ENCODE measurements around the gene PCNT. TPM values are rescaled to one million over a fixed set of nuclear protein-coding genes. Genes with fewer than 3 reads are reported as not detected.
"Not testable (repeated sequence)": the region's sequence is repeated elsewhere in the genome, so short reads cannot be mapped to it uniquely, and the experiment has no call there.

The PCNT gene
- total RNA-seq, 3 donors from 2014 or later: 29.4 to 33.1 (median 31.0) TPM

DNA sequence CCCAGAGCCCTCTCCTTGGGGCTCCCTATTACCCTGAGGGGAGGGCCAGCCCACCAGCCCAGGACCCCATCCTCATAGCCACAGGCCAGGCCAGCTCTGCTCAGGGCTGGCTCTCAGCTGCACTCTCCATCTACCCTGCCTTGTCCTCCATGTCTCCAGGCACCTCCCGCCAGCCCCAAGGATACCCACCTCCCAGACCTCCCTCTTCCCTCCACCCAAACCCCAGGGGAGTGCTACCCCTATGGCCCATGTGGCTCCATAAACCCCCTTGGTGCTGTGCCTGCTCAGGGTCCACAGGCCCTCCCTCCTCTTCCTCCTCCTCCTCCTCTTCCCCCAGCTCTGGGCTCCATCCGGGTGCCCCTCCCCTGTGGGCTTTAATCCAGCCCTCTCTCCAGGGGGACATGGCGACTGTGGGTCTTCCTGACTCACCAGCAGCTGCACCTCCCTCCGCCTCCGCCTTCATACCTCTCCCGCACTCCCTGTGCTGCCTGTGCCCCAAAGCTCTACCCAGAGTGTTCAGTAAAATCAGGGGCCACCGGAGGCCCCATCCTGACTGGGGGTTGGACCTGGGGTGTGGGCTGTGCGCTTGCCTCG is 28.7 kb upstream of the PCNT start:
- Mint-ChIP-seq H3K27me3 (ENCODE audit: low read depth) (peaks cover 7% of the 10 kb centered on the region), H3K9me3 (no peaks in the 10 kb centered on the region), H3K36me3 (ENCODE audit: insufficient read depth) (peaks cover 6% of the 10 kb centered on the region), H3K4me1 (ENCODE audit: low read depth) (peaks cover 10% of the 10 kb centered on the region), H3K4me3 (no peak overlapping the region)
- DNase-seq: no peak
- no peak for ATAC-seq

DNA sequence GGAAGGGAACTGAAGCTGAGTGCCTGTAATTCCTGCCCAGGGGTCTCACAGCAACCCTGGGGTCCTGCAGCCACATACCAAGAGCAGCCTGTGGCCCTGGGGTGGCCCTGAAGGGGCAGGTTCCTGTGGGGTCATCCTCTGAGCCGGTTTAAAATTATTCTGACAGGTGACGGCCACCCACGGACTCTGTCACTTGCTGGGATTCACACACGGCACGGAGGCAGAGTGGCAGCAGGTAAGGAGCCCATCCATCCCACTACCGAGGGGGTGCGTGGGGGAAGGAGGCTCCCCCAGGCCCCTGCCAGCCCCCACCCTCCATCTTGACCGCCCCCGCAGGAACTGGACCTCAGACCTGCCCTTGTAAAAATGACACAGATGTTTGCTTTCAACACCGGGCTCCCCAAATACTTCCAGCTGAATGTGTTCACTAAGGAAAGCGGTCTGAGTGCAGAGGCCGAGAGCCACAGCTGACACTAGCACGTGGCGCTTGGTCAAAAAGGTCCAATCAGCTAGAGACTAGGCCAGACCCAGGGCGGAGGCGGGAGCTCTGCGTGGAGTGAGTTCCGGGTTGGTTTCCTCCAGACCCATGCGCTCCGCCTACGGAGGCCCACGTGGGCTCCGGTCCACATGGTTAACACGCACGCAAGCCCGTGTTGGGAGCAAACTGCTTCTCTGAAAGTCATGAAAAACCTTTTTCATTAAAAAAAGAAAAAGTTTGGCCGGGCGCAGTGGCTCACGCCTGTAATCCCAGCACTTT is 27.8 kb upstream of the PCNT start:
- peak overlapping the region; percentile 46 for H3K4me3 Mint-ChIP-seq
- DNase-seq: peak; percentile 47
- H3K36me3 Mint-ChIP-seq (ENCODE audit: insufficient read depth): peaks cover 4% of the 10 kb centered on the region
- peaks cover 7% of the 10 kb centered on the region for H3K27me3 Mint-ChIP-seq (ENCODE audit: low read depth)
- H3K9me3 Mint-ChIP-seq: no peaks in the 10 kb centered on the region
- peaks cover 8% of the 10 kb centered on the region for H3K4me1 Mint-ChIP-seq (ENCODE audit: low read depth)
- peak; percentile 54 to 65 for ATAC-seq

DNA sequence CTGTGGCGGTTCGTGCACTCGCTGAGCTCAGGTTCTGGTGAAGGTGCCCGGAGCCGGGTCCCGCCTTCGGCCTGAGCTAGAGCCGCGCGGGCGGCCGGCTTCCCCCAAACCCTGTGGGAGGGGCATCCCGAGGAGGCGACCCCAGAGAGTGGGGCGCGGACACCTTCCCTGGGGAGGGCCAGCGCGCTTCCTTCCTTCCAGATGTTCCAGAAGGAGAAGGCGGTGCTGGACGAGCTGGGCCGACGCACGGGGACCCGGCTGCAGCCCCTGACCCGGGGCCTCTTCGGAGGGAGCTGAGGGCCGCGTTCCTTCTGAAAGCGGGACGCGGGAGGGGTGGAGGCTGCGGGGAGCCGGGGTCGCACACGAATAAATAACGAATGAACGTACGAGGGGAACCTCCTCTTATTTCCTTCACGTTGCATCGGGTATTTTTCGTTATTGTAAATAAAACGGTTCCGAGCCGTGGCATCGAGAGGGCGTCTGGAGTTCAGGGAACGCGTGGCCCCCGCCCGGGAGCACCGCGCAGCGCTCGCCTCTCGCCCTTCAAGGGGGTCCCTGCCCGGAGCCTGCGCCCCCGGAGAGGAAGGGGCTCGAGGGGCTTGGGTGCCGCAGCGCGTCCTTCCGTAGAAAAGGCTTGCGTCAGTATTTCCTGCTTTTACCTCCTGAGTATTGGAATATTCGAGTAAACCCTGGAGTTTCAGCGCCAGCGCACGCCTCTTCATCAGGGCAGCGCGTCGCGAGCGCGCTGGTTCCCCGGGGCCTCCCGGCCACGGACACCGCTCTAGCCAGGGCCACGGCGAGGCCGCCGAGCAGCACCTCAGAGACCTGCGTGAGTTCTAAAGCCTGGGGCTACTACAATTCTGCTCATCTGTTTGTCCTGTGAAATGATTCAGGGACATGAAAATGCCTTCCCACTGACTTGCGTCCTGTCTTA is 26.4 kb upstream of the PCNT start:
- H3K4me3 Mint-ChIP-seq: peak overlapping the region; percentile 62
- ATAC-seq: peak; percentile 42 to 44
- H3K36me3 Mint-ChIP-seq (ENCODE audit: insufficient read depth): no peaks in the 10 kb centered on the region
- H3K4me1 Mint-ChIP-seq (ENCODE audit: low read depth): peaks cover 7% of the 10 kb centered on the region
- DNase-seq: no peak
- no peaks in the 10 kb centered on the region for H3K9me3 Mint-ChIP-seq
- peaks cover 7% of the 10 kb centered on the region for H3K27me3 Mint-ChIP-seq (ENCODE audit: low read depth)

DNA sequence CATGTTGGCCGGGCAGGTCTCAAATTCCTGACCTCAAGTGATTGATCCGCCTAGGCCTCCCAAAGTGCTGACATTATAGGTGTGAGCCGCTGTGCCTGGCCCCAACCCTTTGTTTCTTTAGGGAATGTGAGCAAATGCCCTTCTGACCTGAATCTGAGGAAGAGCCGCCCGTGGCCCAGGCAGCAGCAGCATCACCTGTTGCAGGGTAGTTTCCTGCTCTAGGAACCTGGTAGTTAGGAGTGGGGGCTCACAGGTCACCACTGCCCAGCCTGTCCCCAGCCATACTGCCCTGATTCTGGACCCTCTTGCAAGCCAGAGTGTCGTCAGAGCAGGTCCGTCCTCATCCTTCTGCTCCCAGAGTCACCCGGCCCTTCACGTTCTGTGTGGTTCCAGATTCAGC is 24.8 kb upstream of the PCNT start:
- no peak for ATAC-seq
- Mint-ChIP-seq H3K27me3 (ENCODE audit: low read depth) (peaks cover 7% of the 10 kb centered on the region), H3K4me1 (ENCODE audit: low read depth) (peaks cover 7% of the 10 kb centered on the region), H3K36me3 (ENCODE audit: insufficient read depth) (no peaks in the 10 kb centered on the region), H3K4me3 (no peak overlapping the region), H3K9me3 (no peaks in the 10 kb centered on the region)
- DNase-seq: no peak

DNA sequence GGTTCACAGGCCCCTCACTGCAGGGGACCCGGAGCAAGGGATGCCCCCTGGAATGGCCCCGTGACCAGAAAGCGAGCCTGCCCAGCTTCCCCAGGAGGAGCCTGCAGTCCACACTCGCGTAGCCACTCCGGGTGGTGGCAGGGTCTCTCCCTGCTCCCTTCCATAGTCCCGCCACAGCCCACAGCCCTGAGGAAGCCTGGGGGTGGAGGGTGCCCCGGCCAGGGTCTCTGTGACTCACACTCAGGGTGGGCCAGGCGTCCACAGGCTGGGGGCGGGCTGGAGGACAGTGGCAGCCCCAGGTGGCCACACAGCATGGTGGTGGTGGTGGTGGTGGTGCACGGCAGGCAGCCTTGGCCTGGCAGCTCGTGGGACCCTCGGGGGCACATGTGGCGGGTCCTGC is 22.2 kb upstream of the PCNT start:
- peaks cover 3% of the 10 kb centered on the region for H3K4me1 Mint-ChIP-seq (ENCODE audit: low read depth)
- peaks cover 4% of the 10 kb centered on the region for H3K36me3 Mint-ChIP-seq (ENCODE audit: insufficient read depth)
- H3K27me3 Mint-ChIP-seq (ENCODE audit: low read depth): peaks cover 2% of the 10 kb centered on the region
- DNase-seq: no peak
- H3K4me3 Mint-ChIP-seq: no peak overlapping the region
- no peaks in the 10 kb centered on the region for H3K9me3 Mint-ChIP-seq
- no peak for ATAC-seq

DNA sequence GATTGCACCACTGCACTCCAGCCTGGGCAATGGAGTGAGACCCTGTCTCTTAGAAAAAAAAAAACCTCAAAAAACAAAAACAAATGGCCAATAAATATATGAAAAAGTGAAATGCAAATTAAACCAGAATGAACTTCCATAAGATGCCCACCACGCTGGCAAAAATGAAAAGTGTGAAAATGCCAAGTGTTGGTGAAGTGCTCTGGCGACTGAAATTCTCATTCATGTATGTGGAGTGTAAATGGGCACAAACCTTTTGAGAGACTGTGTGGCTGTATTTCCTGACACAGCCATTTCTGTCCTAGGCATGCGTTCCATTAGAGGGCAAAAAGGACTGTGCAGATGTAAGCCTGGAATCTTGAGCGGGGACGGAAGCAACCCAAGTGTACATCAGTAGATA is 19.5 kb upstream of the PCNT start:
- DNase-seq: no peak
- Mint-ChIP-seq H3K27me3 (ENCODE audit: low read depth) (no peaks in the 10 kb centered on the region), H3K4me3 (no peak overlapping the region), H3K36me3 (ENCODE audit: insufficient read depth) (peaks cover 7% of the 10 kb centered on the region), H3K4me1 (ENCODE audit: low read depth) (no peaks in the 10 kb centered on the region), H3K9me3 (no peaks in the 10 kb centered on the region)
- no peak for ATAC-seq

DNA sequence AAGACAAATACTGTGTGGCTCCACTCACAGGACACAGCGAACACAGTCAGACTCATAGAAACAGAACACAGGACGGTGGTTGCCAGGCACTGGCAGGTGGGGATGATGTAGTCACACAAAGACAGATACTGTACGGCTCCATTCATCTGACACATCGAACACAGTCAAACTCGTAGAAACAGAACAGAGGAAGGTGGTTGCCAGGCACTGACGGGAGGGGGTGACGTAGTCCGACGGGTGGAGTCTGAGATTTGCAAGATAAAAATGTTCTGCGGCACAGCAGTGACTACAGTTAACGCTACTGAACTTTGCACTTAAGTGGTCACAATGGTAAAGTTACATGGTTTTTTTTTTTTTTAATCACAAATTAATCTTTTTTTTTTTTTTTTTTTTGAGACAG is 19.0 kb upstream of the PCNT start:
- peak in 1 of 2 donors; percentile 23 for ATAC-seq
- H3K36me3 Mint-ChIP-seq (ENCODE audit: insufficient read depth): peaks cover 7% of the 10 kb centered on the region
- H3K27me3 Mint-ChIP-seq (ENCODE audit: low read depth): no peaks in the 10 kb centered on the region
- no peak overlapping the region for H3K4me3 Mint-ChIP-seq
- no peaks in the 10 kb centered on the region for H3K9me3 Mint-ChIP-seq
- no peak for DNase-seq
- no peaks in the 10 kb centered on the region for H3K4me1 Mint-ChIP-seq (ENCODE audit: low read depth)

DNA sequence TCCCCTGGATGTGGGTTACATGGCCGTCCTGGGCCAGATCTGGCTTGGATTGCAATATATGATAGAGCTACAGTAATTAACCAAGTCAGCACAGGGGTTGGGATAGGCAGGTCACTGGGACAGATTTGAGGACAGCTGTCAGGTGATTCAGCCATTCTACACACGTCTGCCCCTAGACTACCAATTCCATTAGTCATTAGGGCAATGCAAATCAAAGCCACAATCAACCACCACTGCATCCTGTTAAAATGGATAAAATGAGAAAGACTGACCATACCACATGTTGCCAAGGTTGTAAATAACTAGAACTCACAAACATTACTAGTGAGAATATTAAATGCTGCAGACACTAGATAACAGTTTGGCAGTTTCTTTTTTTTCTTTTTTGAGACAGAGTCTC is 16.3 kb upstream of the PCNT start:
- Mint-ChIP-seq H3K27me3 (ENCODE audit: low read depth) (no peaks in the 10 kb centered on the region), H3K4me3 (no peak overlapping the region), H3K9me3 (no peaks in the 10 kb centered on the region), H3K4me1 (ENCODE audit: low read depth) (no peaks in the 10 kb centered on the region), H3K36me3 (ENCODE audit: insufficient read depth) (peaks cover 7% of the 10 kb centered on the region)
- ATAC-seq: no peak
- no peak for DNase-seq

DNA sequence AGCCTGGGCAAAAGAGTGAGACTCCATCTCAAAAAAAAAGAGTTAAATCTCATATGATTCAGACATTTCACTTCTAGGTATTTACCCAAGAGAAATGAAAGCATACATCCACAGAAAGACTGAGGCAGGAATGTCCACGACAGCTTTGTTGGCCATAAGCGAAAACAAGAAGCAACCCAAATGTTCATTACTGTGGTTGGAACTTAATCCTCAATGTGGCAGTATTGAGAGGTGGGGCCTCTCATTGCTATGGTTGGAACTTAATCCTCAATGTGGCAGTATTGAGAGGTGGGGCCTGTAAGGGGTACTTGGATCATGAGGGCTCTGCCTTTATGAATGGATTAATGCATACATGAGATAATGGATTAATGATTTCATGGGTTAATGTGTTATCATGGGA is 15.5 kb upstream of the PCNT start:
- ATAC-seq (no peak), DNase-seq (no peak)
- H3K36me3 Mint-ChIP-seq (ENCODE audit: insufficient read depth): peaks cover 7% of the 10 kb centered on the region
- no peak overlapping the region for H3K4me3 Mint-ChIP-seq
- no peaks in the 10 kb centered on the region for H3K4me1 Mint-ChIP-seq (ENCODE audit: low read depth)
- H3K9me3 Mint-ChIP-seq: no peaks in the 10 kb centered on the region
- no peaks in the 10 kb centered on the region for H3K27me3 Mint-ChIP-seq (ENCODE audit: low read depth)

DNA sequence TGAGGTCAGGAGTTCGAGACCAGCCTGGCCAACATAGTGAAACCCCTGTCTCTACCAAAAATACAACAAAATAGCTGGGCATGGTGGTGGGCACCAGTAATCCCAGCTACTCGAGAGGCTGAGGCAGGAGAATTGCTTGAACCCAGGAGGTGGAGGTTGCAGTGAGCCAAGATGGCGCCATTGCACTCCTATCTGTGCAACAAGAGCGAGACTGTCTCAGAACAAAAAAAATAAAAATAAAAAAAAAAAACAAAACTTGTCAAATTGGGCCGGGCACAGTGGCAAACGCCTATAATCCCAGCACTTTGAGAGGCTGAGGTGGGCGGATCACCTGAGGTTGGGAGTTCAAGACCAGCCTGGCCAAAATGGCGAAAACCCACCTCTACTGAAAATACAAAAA is 13.7 kb upstream of the PCNT start:
- H3K27me3 Mint-ChIP-seq (ENCODE audit: low read depth); H3K4me1 Mint-ChIP-seq (ENCODE audit: low read depth); H3K9me3 Mint-ChIP-seq; ATAC-seq; H3K4me3 Mint-ChIP-seq; DNase-seq; H3K36me3 Mint-ChIP-seq (ENCODE audit: insufficient read depth): not testable (repeated sequence)

DNA sequence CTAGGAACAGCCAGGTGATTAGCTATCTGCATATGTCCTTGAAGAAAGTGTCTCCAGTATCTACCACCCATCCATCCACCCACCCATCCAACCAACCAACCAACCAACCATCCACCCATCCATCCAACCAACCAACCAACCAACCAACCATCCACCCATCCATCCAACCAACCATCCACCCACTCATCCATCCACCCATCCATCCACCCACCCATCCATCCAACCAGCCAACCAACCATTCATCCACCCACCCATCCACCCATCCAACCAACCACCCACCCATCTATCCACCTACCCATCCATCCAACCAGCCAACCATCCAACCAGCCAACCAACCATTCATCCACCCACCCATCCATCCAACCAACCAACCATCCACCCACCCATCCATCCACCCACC is 12.4 kb upstream of the PCNT start:
- H3K9me3 Mint-ChIP-seq: no peaks in the 10 kb centered on the region
- peaks cover 3% of the 10 kb centered on the region for H3K36me3 Mint-ChIP-seq (ENCODE audit: insufficient read depth)
- no peak overlapping the region for H3K4me3 Mint-ChIP-seq
- H3K4me1 Mint-ChIP-seq (ENCODE audit: low read depth): no peaks in the 10 kb centered on the region
- no peak for DNase-seq
- H3K27me3 Mint-ChIP-seq (ENCODE audit: low read depth): no peaks in the 10 kb centered on the region
- ATAC-seq: no peak

DNA sequence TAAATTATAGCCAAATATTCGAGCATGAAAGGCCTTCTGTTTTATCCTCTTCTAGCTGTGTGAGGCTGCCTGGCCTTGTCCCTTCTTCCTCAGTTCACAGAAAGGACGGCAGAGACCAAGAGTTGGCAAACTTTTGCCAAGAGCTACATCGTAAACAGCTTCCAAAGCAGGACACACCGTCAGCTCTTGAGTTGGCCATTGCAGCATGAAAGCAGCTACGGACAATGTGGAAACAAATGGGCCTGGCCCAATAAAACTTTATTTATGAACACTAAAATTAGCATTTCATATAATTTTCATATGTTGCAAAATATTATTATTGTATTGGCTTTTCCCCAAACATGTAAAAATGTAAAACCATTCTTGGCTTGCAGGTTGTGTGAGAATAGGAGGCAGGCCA is 11.0 kb upstream of the PCNT start:
- Mint-ChIP-seq H3K36me3 (ENCODE audit: insufficient read depth) (no peaks in the 10 kb centered on the region), H3K27me3 (ENCODE audit: low read depth) (no peaks in the 10 kb centered on the region), H3K9me3 (no peaks in the 10 kb centered on the region), H3K4me1 (ENCODE audit: low read depth) (no peaks in the 10 kb centered on the region), H3K4me3 (no peak overlapping the region)
- ATAC-seq: no peak
- no peak for DNase-seq

DNA sequence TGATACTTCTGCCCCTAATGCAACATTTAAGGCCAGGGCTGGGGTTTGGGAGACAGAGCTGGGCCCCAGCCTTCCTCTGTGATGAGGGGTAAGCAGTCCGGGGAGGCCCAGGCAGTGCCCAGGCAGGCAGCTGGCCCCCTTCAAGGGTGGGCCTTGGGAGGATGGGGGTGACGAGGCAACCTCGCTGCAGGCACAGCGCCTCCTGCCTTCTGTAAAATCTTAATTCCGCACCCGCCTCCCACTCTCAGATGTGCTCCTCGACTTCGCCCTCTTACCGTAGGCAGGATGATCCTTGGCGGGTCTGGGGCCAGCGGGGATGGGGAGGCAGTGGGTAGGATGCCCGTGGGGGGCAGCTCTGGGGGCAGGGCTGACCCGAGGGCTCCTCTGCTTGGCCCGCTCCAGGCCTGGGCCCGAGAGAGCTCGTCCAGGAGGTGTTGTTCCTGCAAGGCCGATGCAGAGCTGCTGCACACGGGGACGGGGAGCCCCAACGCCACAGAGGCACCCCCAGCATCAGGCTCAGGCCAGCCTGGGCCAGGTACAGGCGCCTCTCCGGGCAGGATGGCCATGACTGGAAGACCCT is 9.4 kb upstream of the PCNT start:
- ATAC-seq: no peak
- Mint-ChIP-seq H3K4me3 (no peak overlapping the region), H3K36me3 (ENCODE audit: insufficient read depth) (no peaks in the 10 kb centered on the region), H3K27me3 (ENCODE audit: low read depth) (no peaks in the 10 kb centered on the region), H3K9me3 (no peaks in the 10 kb centered on the region), H3K4me1 (ENCODE audit: low read depth) (no peaks in the 10 kb centered on the region)
- no peak for DNase-seq

DNA sequence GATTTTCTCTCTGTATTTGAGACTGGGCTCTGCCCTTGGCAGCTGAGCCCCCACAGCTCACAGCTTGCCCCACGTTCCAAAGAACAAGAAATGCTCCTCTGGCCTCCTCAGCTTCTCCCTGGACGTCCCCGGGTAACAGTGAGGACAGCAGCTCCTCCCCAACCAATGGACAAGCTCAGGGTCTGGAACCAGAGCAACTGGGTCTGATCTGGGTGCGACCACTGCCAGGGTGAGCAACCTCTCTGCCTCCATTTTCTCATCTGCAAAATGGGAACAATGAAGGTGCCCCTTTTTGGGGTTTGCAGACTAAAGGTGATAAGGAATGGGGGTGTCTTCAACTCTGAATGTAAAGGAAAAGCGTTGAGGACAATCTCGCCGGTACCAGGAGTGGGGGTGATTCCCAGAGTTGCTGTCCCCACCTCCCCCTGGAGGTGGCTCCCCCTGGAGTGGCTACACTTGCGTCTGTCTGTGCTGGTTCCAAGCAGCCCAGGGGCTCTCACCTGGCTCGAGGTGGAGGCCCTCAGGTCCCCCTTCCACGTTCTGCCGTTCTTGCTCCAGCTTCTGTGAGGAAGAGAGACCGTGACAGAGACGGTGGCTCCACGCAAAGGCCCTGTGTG is 7.1 kb upstream of the PCNT start:
- ATAC-seq (no peak), DNase-seq (no peak)
- Mint-ChIP-seq H3K9me3 (no peaks in the 10 kb centered on the region), H3K27me3 (ENCODE audit: low read depth) (no peaks in the 10 kb centered on the region), H3K36me3 (ENCODE audit: insufficient read depth) (no peaks in the 10 kb centered on the region), H3K4me3 (no peak overlapping the region), H3K4me1 (ENCODE audit: low read depth) (peaks cover 9% of the 10 kb centered on the region)

All from activated T-cell treated with anti-CD3 and anti-CD28 coated beads, Interleukin-2, amount 50 U/mL, for 4 hours (primary cell).